K562 (cell line): ENCODE results near the gene IQCE. TPM values are rescaled to one million over a fixed set of nuclear protein-coding genes. Genes with fewer than 3 reads are reported as not detected.

Experiments used
- ATAC-seq: fragments of 200-7000 bp; cut with Tn5 transposase; 3 replicates; pipeline ENCODE4 v1.9.1; 2020; ENCODE audit warnings: moderate library complexity
- BruUV-seq: library from RNA; stranded (reverse); fragments of 400-500 nt; replicated peaks from 2 replicates; lab custom pipeline; 2021; lab: Mats Ljungman, UMichigan
- CTCF ChIA-PET: fragments of 300-600 bp; formaldehyde crosslinking; extraction: SDS; loops from one replicate; lab custom pipeline; 2021; ENCODE audit warnings: low intra/inter-chr PET ratio; lab: Yijun Ruan, JAX
- POLR2A ChIA-PET: fragments of 300-600, 350-650 bp; sonication (Branson Sonifier 250); formaldehyde crosslinking; extraction: SDS; loops from one replicate; lab custom pipeline; 2021; ENCODE audit warnings: antibody characterized with exemption, inconsistent platforms; lab: Yijun Ruan, JAX
- DNase-seq, 4 experiments: peaks; one replicate each; pipeline versions ENCODE4 v3.0.0 to v3.0.0-alpha.2; 2011 to 2018; ENCODE audit warnings: low spot score in 3 of 4, mixed read lengths in 3 of 4; ENCODE audit errors: extremely low read depth in 1 of 4
- FAIRE-seq: peaks from 2 replicates; lab custom pipeline; 2011; peaks lifted over from hg19 to GRCh38; lab: Jason Lieb, UNC
- H2AFZ ChIP-seq: 2 replicates; pipeline ENCODE4 v1.6.0; 2011; ENCODE audit warnings: low read depth, low read length, control low read depth, inconsistent platforms
- H3K27ac ChIP-seq: fragments of 200-600 bp; 3 replicates; pipeline ENCODE4 v1.8.0; 2011; ENCODE audit warnings: low read depth, mild to moderate bottlenecking, control low read depth, inconsistent platforms, low read length, moderate library complexity, mixed read lengths; ENCODE audit errors: extremely low read depth
- H3K27me3 ChIP-seq, 2 experiments: fragments of 300-600 bp in 1 of 2; 2 replicates in 1 of 2; 3 replicates in 1 of 2; pipeline versions ENCODE4 v1.6.0 to v1.8.0; 2011; ENCODE audit warnings: inconsistent platforms in 2 of 2, low read length in 2 of 2, mild to moderate bottlenecking in 1 of 2, mixed read lengths in 1 of 2, moderate library complexity in 1 of 2; ENCODE audit not compliant: control insufficient read depth in 2 of 2, insufficient read depth in 2 of 2
- H3K36me3 ChIP-seq: fragments of 300-600 bp; 3 replicates; pipeline ENCODE4 v1.8.0; 2011; ENCODE audit warnings: mild to moderate bottlenecking, low read length, inconsistent platforms; ENCODE audit not compliant: control insufficient read depth, insufficient read depth
- H3K4me1 ChIP-seq, 2 experiments: fragments of 200-600 bp in 1 of 2; replicated peaks in 1 of 2; 2 replicates in 1 of 2; 3 replicates in 1 of 2; pipeline versions ENCODE4 v1.5.1 to v1.8.0; 2011; ENCODE audit warnings: inconsistent platforms in 2 of 2, low read length in 2 of 2, mild to moderate bottlenecking in 1 of 2, mixed read lengths in 1 of 2, moderate library complexity in 1 of 2; ENCODE audit not compliant: control insufficient read depth in 2 of 2, insufficient read depth in 2 of 2
- H3K4me2 ChIP-seq: 2 replicates; pipeline ENCODE4 v1.6.1; 2011; ENCODE audit warnings: low read length, control low read depth, inconsistent platforms, mixed read lengths; ENCODE audit not compliant: insufficient read depth
- H3K4me3 ChIP-seq: fragments of 200-600 bp; sonication (generic), shearing (Covaris generic); 2 replicates; pipeline ENCODE4 v1.5.1; 2016; ENCODE audit warnings: control low read depth, inconsistent platforms
- H3K79me2 ChIP-seq: fragments of 200-600 bp; 3 replicates; pipeline ENCODE4 v1.8.0; 2011; ENCODE audit warnings: low read length, inconsistent platforms; ENCODE audit not compliant: control insufficient read depth, insufficient read depth
- H3K9ac ChIP-seq, 2 experiments: 2 replicates each; pipeline versions ENCODE4 v1.6.0 to v1.6.1; 2011; ENCODE audit warnings: low read depth in 2 of 2, low read length in 2 of 2, control low read depth in 1 of 2, inconsistent platforms in 1 of 2, mild to moderate bottlenecking in 1 of 2, mixed read lengths in 1 of 2; ENCODE audit not compliant: insufficient read depth in 1 of 2
- H3K9me1 ChIP-seq: one replicate; pipeline ENCODE4 v1.6.0; 2011; ENCODE audit warnings: inconsistent platforms, mild to moderate bottlenecking, low read length, moderate library complexity; ENCODE audit not compliant: control insufficient read depth, insufficient read depth
- H3K9me3 ChIP-seq: replicated peaks from 2 replicates; pipeline ENCODE4 v1.5.1; 2011; ENCODE audit warnings: low read depth, low read length, inconsistent platforms; ENCODE audit not compliant: control insufficient read depth, insufficient read depth
- H4K20me1 ChIP-seq: replicated peaks from 2 replicates; pipeline ENCODE4 v1.6.1; 2011; ENCODE audit warnings: low read length, inconsistent platforms, mixed read lengths; ENCODE audit not compliant: control insufficient read depth, insufficient read depth
- CSDE1 ChIP-seq, 2 experiments: fragments of 450-650 bp; IDR thresholded peaks; 2 replicates each; pipeline ENCODE4 v1.6.1; 2016; ENCODE audit warnings: mild to moderate bottlenecking in 1 of 2
- DPF2 ChIP-seq: fragments of 450-650 bp; IDR thresholded peaks from 2 replicates; pipeline ENCODE4 v1.6.1; 2016
- HMGN3 ChIP-seq: IDR thresholded peaks from 2 replicates; pipeline ENCODE4 v1.6.1; 2011; ENCODE audit warnings: borderline replicate concordance, low read depth, mild to moderate bottlenecking, mixed read lengths, low read length; ENCODE audit not compliant: insufficient read length; ENCODE audit errors: extremely low read depth
- MAFF ChIP-seq: IDR thresholded peaks from 2 replicates; pipeline ENCODE4 v1.6.1; 2012; ENCODE audit warnings: low read length, improper control_type of control experiment
- MYBL2 ChIP-seq, 2 experiments: fragments of 450-650 bp in 1 of 2; sonication (generic) in 1 of 2; formaldehyde crosslinking in 1 of 2; IDR thresholded peaks; 2 replicates each; pipeline versions ENCODE4 v1.6.1 to v1.8.1; 2017 to 2022; ENCODE audit warnings: borderline replicate concordance in 1 of 2, inconsistent platforms in 1 of 2, low read depth in 1 of 2, mild to moderate bottlenecking in 1 of 2, missing genetic modification reagents in 1 of 2, moderate library complexity in 1 of 2
- NONO ChIP-seq, 2 experiments: fragments of 200-400 bp in 1 of 2; fragments of 450-650 bp in 1 of 2; formaldehyde crosslinking in 1 of 2; IDR thresholded peaks; 2 replicates each; pipeline ENCODE4 v1.6.1; 2017; ENCODE audit warnings: low read depth in 2 of 2, mild to moderate bottlenecking in 2 of 2, moderate library complexity in 2 of 2, low read length in 1 of 2
- ZKSCAN8 ChIP-seq: fragments of 200-800 bp; sonication (Bioruptor generic); IDR thresholded peaks from 2 replicates; pipeline ENCODE4 v1.6.1; 2016; ENCODE audit warnings: missing genetic modification characterization, missing compliant biosample characterization
- ZNF224 ChIP-seq: sonication (generic); formaldehyde crosslinking; IDR thresholded peaks from 2 replicates; pipeline ENCODE4 v1.8.0; 2022; ENCODE audit warnings: mild to moderate bottlenecking, missing genetic modification reagents
- WGBS: fragments of 100-300 bp; shearing (Covaris generic); methylation state at CpG from one replicate; pipeline ENCODE4 v1.1.6; 2016; ENCODE audit warnings: low coverage, mixed read lengths; ENCODE audit not compliant: insufficient coverage; ENCODE audit errors: missing lambda C conversion rate; 5-methylcytosine and 5-hydroxymethylcytosine counted together
- in situ Hi-C: fragments of 300-500 bp; cut with MboI; formaldehyde crosslinking; loops from 4 replicates; pipeline ENCODE4 v1.15.0; 2018; ENCODE audit warnings: inconsistent platforms, mixed read lengths
- intact Hi-C: fragments of 100-400 bp; cut with micrococcal nuclease; formaldehyde crosslinking; loops from 2 replicates; pipeline ENCODE4 v1.14.2; 2022
- polyA plus RNA-seq, 8 experiments: library from polyadenylated mRNA; depleted of rRNA in 4 of 8; stranded (reverse) in 5 of 8; unstranded in 3 of 8; fragments of >200 nt; fragmentation: Nextera tagmentation in 2 of 8; fragmentation: Illumina TruSeq in 1 of 8; extraction: Ambion mirVana in 2 of 8; extraction: Trizol in 1 of 8; gene quantifications; 2 replicates each; pipeline versions ENCODE4 v1.2.1 to v1.2.3, GENCODE V29; 2011 to 2014; ENCODE audit warnings: inconsistent platforms in 1 of 8, missing spikeins in 1 of 8
- total RNA-seq, 7 experiments: library from RNA; depleted of rRNA in 6 of 7; stranded (reverse); fragments of >200 nt in 6 of 7; fragmentation: Illumina TruSeq in 2 of 7; extraction: Trizol in 2 of 7; gene quantifications; 2 replicates each; pipeline versions ENCODE4 v1.2.1 to v1.2.3, GENCODE V29; 2011 to 2021; ENCODE audit warnings: low replicate concordance in 1 of 7
- TF ChIP-seq, protein P1 (sequence below): fragments of 250-450 bp; sonication (Bioruptor Pico); IDR thresholded peaks from 2 replicates; pipeline ENCODE4 v1.5.0; 2022; ENCODE audit warnings: mild to moderate bottlenecking
- TF ChIP-seq, protein P2 (sequence below), 2 experiments: IDR thresholded peaks; 2 replicates each; pipeline ENCODE4 v1.6.1; 2011; ENCODE audit warnings: borderline replicate concordance in 1 of 2, control low read depth in 1 of 2, low read depth in 1 of 2, low read length in 1 of 2, mild to moderate bottlenecking in 1 of 2, mixed read lengths in 1 of 2, moderate library complexity in 1 of 2; ENCODE audit not compliant: insufficient read depth in 1 of 2, insufficient read length in 1 of 2, poor library complexity in 1 of 2, severe bottlenecking in 1 of 2; ENCODE audit errors: extremely low read depth in 1 of 2
- TF ChIP-seq, protein P3 (sequence below): fragments of 450-650 bp; formaldehyde crosslinking; IDR thresholded peaks from 2 replicates; pipeline ENCODE4 v1.4.0; 2022; ENCODE audit warnings: mild to moderate bottlenecking, moderate library complexity
- TF ChIP-seq, protein P4 (sequence below): fragments of 250-450 bp; sonication (Bioruptor Pico); IDR thresholded peaks from 2 replicates; pipeline ENCODE4 v1.9.0; 2021; ENCODE audit warnings: mild to moderate bottlenecking
- TF ChIP-seq, protein P5 (sequence below): sonication (generic); formaldehyde crosslinking; IDR thresholded peaks from 2 replicates; pipeline ENCODE4 v1.8.1; 2022; ENCODE audit warnings: missing genetic modification reagents

IQCE gene
- total and polyA plus RNA-seq, 9 of the 15 experiments (the other 6 are each of a cell fraction or from before 2014, with no cell fraction given): 0.18 to 8.5 (median 4.2) TPM

DNA sequence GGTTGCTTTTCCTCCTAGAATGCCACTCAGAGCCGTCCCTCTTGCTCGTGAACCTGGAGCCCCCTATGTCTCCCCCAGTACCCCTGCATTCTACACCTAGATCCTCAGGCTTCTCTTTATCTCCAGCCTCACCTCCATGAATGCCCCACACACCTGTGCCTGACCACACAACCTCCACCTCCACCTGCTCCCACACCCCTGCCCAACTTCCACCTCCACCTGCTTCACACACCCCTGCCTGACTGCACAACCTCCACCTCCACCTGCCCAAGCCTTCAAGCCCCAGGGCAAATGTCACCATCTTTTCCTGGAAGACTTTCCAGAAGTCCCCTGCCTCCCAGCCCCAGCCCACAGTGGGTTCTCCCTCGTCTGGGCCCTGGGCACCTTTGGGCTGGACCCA lies 46.1 kb upstream of the IQCE start:
- H3K4me3 ChIP-seq: no peak overlapping the region
- intact Hi-C loops: no loop called here
- no peak overlapping the region for H2AFZ ChIP-seq
- no peak overlapping the region; a peak in 1 of 4 replicates for H3K9ac ChIP-seq
- peaks cover 0 to 32% of the 10 kb centered on the region in 2 experiments; a peak in 2 of 5 replicates for H3K27me3 ChIP-seq
- H3K4me1 ChIP-seq: peaks cover 4 to 68% of the 10 kb centered on the region in 2 experiments; a peak in 4 of 5 replicates
- H4K20me1 ChIP-seq: no peaks in the 10 kb centered on the region; the same call in 1 of the 2 replicates
- ATAC-seq: no peak
- in situ Hi-C loops: no loop called here
- no peaks in the 10 kb centered on the region for H3K36me3 ChIP-seq
- H3K27ac ChIP-seq: no peak overlapping the region
- no TSS peak for BruUV-seq
- FAIRE-seq: no peak
- H3K4me2 ChIP-seq: no peak overlapping the region
- no peaks in the 10 kb centered on the region for H3K9me1 ChIP-seq
- TF ChIP-seq, protein P1, sequence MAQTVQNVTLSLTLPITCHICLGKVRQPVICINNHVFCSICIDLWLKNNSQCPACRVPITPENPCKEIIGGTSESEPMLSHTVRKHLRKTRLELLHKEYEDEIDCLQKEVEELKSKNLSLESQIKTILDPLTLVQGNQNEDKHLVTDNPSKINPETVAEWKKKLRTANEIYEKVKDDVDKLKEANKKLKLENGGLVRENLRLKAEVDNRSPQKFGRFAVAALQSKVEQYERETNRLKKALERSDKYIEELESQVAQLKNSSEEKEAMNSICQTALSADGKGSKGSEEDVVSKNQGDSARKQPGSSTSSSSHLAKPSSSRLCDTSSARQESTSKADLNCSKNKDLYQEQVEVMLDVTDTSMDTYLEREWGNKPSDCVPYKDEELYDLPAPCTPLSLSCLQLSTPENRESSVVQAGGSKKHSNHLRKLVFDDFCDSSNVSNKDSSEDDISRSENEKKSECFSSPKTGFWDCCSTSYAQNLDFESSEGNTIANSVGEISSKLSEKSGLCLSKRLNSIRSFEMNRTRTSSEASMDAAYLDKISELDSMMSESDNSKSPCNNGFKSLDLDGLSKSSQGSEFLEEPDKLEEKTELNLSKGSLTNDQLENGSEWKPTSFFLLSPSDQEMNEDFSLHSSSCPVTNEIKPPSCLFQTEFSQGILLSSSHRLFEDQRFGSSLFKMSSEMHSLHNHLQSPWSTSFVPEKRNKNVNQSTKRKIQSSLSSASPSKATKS: no peak
- TF ChIP-seq ZNF224 (CRISPR knock-in tag) (no peak), MYBL2 (IDR thresholded peaks at IDR 0.05; ENCODE audit: low read depth) (no peak), MYBL2 (CRISPR knock-in tag; IDR thresholded peaks at IDR 0.05; ENCODE audit: borderline replicate concordance) (no peak), MAFF (no peak), DPF2 (no peak), ZKSCAN8 (no peak), CSDE1 (IDR thresholded peaks at IDR 0.05) (no peak), HMGN3 (no peak), NONO (IDR thresholded peaks at IDR 0.05; ENCODE audit: low read depth in 2 of 2, low read length in 1 of 2) (no peak)
- TF ChIP-seq, protein P2, sequence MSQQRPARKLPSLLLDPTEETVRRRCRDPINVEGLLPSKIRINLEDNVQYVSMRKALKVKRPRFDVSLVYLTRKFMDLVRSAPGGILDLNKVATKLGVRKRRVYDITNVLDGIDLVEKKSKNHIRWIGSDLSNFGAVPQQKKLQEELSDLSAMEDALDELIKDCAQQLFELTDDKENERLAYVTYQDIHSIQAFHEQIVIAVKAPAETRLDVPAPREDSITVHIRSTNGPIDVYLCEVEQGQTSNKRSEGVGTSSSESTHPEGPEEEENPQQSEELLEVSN (IDR thresholded peaks at IDR 0.05; ENCODE audit: borderline replicate concordance in 1 of 2, extremely low read depth in 1 of 2, insufficient read depth in 1 of 2, insufficient read length in 1 of 2, low read depth in 1 of 2, low read length in 1 of 2, poor library complexity in 1 of 2, severe bottlenecking in 1 of 2): no peak
- TF ChIP-seq, protein P3, sequence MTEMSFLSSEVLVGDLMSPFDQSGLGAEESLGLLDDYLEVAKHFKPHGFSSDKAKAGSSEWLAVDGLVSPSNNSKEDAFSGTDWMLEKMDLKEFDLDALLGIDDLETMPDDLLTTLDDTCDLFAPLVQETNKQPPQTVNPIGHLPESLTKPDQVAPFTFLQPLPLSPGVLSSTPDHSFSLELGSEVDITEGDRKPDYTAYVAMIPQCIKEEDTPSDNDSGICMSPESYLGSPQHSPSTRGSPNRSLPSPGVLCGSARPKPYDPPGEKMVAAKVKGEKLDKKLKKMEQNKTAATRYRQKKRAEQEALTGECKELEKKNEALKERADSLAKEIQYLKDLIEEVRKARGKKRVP: no peak
- TF ChIP-seq, protein P4, sequence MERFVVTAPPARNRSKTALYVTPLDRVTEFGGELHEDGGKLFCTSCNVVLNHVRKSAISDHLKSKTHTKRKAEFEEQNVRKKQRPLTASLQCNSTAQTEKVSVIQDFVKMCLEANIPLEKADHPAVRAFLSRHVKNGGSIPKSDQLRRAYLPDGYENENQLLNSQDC: no peak
- TF ChIP-seq, protein P5, sequence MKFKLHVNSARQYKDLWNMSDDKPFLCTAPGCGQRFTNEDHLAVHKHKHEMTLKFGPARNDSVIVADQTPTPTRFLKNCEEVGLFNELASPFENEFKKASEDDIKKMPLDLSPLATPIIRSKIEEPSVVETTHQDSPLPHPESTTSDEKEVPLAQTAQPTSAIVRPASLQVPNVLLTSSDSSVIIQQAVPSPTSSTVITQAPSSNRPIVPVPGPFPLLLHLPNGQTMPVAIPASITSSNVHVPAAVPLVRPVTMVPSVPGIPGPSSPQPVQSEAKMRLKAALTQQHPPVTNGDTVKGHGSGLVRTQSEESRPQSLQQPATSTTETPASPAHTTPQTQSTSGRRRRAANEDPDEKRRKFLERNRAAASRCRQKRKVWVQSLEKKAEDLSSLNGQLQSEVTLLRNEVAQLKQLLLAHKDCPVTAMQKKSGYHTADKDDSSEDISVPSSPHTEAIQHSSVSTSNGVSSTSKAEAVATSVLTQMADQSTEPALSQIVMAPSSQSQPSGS (CRISPR knock-in tag): no peak
- TF ChIP-seq, all 486 proteins: peak for 0
- Histone ChIP-seq H3K79me2 (no peaks in the 10 kb centered on the region), H3K9me3 (no peaks in the 10 kb centered on the region)
- POLR2A ChIA-PET: no interaction called here
- no peak for DNase-seq
- 3% methylated on average over 3 of the region's 3 CpGs for WGBS
- CTCF ChIA-PET: no interaction called here
